HEK293 (cell line): ENCODE results near the gene TBC1D14.

Experiments used
- CTCF ChIA-PET: fragments of 350-600 bp; formaldehyde crosslinking; extraction: SDS; loops from one replicate; lab custom pipeline; 2021; ENCODE audit warnings: antibody characterized with exemption; lab: Yijun Ruan, JAX
- POLR2A ChIA-PET: fragments of 300-600 bp; formaldehyde crosslinking; extraction: SDS; loops from one replicate; lab custom pipeline; 2020; ENCODE audit warnings: antibody characterized with exemption, inconsistent platforms; lab: Yijun Ruan, JAX
- H3K27ac ChIP-seq: fragments of 200-500 bp; sonication (Bioruptor generic); 2 replicates; pipeline ENCODE4 v1.5.1; 2014; ENCODE audit warnings: low read depth, low read length, control low read depth, inconsistent platforms; ENCODE audit errors: extremely low read depth
- H3K36me3 ChIP-seq, 2 experiments: fragments of 200-500 bp in 1 of 2; sonication (Bioruptor generic) in 1 of 2; 1 replicate in 1 of 2; 2 replicates in 1 of 2; pipeline ENCODE4 v1.5.1; 2014 to 2017; ENCODE audit warnings: inconsistent platforms in 2 of 2, low read length in 2 of 2; ENCODE audit not compliant: control insufficient read depth in 2 of 2, insufficient read depth in 1 of 2
- H3K4me1 ChIP-seq: fragments of 200-500 bp; sonication (Bioruptor generic); 2 replicates; pipeline ENCODE4 v1.5.1; 2014; ENCODE audit warnings: mild to moderate bottlenecking, low read length, inconsistent platforms; ENCODE audit not compliant: control insufficient read depth, insufficient read depth
- H3K4me3 ChIP-seq: 2 replicates; pipeline ENCODE4 v1.5.1; 2011; ENCODE audit warnings: low read depth, mild to moderate bottlenecking, control low read depth, low read length, moderate library complexity
- H3K9me3 ChIP-seq: fragments of 200-500 bp; sonication (Bioruptor generic); 2 replicates; pipeline ENCODE4 v1.5.1; 2014; ENCODE audit warnings: low read depth, low read length, inconsistent platforms; ENCODE audit not compliant: control insufficient read depth, insufficient read depth
- BCL11A ChIP-seq: fragments of 450-650 bp; formaldehyde crosslinking; IDR thresholded peaks from 2 replicates; pipeline ENCODE4 v1.5.1; 2016; ENCODE audit warnings: low read depth, missing biosample characterization, missing genetic modification characterization
- BCL11B ChIP-seq: fragments of 450-650 bp; formaldehyde crosslinking; IDR thresholded peaks from 2 replicates; pipeline ENCODE4 v1.5.1; 2016; ENCODE audit warnings: low read depth, missing biosample characterization, missing genetic modification characterization
- HOXD13 ChIP-seq: sonication (generic); formaldehyde crosslinking; IDR thresholded peaks from 2 replicates; pipeline ENCODE4 v1.8.0; 2022; ENCODE audit warnings: missing genetic modification reagents, borderline replicate concordance
- PBX3 ChIP-seq: sonication (generic); formaldehyde crosslinking; IDR thresholded peaks from 2 replicates; pipeline ENCODE4 v1.8.1; 2022; ENCODE audit warnings: mild to moderate bottlenecking, moderate library complexity, missing genetic modification reagents
- PRDM1 ChIP-seq: fragments of 450-650 bp; formaldehyde crosslinking; IDR thresholded peaks from 2 replicates; pipeline ENCODE4; 2016; ENCODE audit warnings: missing biosample characterization, missing genetic modification characterization
- SCRT2 ChIP-seq: fragments of 450-650 bp; formaldehyde crosslinking; IDR thresholded peaks from 2 replicates; pipeline ENCODE4 v1.5.1; 2016; ENCODE audit warnings: missing biosample characterization, missing genetic modification characterization
- SETDB1 ChIP-seq: IDR thresholded peaks from one replicate; pipeline ENCODE4 v1.6.1; 2017; ENCODE audit warnings: mild to moderate bottlenecking, low read length, moderate library complexity, mixed read lengths; ENCODE audit not compliant: insufficient read length
- WT1 ChIP-seq: fragments of 450-650 bp; formaldehyde crosslinking; IDR thresholded peaks from 2 replicates; pipeline ENCODE4 v1.5.1; 2016; ENCODE audit warnings: missing biosample characterization, missing genetic modification characterization
- ZBTB1 ChIP-seq: fragments of 450-650 bp; formaldehyde crosslinking; IDR thresholded peaks from 2 replicates; pipeline ENCODE4 v1.5.1; 2016; ENCODE audit warnings: missing biosample characterization, missing genetic modification characterization
- ZNF10 ChIP-seq: fragments of 450-650 bp; formaldehyde crosslinking; IDR thresholded peaks from 2 replicates; pipeline ENCODE4 v1.5.1; 2017; ENCODE audit warnings: missing biosample characterization, missing genetic modification characterization
- ZNF121 ChIP-seq: fragments of 450-650 bp; formaldehyde crosslinking; IDR thresholded peaks from 2 replicates; pipeline ENCODE4 v1.5.1; 2016; ENCODE audit warnings: missing biosample characterization, missing genetic modification characterization
- ZNF138 ChIP-seq: fragments of 450-650 bp; formaldehyde crosslinking; IDR thresholded peaks from 2 replicates; pipeline ENCODE4 v1.5.1; 2016; ENCODE audit warnings: missing biosample characterization, missing genetic modification characterization, borderline replicate concordance
- ZNF155 ChIP-seq: fragments of 450-650 bp; formaldehyde crosslinking; IDR thresholded peaks from 2 replicates; pipeline ENCODE4 v1.5.1; 2016; ENCODE audit warnings: missing biosample characterization, missing genetic modification characterization
- ZNF24 ChIP-seq: fragments of 450-650 bp; formaldehyde crosslinking; IDR thresholded peaks from 2 replicates; pipeline ENCODE4 v1.5.1; 2016; ENCODE audit warnings: missing biosample characterization, missing genetic modification characterization
- ZNF292 ChIP-seq: fragments of 450-650 bp; formaldehyde crosslinking; IDR thresholded peaks from 2 replicates; pipeline ENCODE4 v1.5.1; 2016; ENCODE audit warnings: low read depth, missing biosample characterization, missing genetic modification characterization, borderline replicate concordance
- ZNF335 ChIP-seq: fragments of 450-650 bp; formaldehyde crosslinking; conservative IDR thresholded peaks from 2 replicates; pipeline ENCODE4 v1.5.1; 2016; ENCODE audit warnings: missing biosample characterization, missing genetic modification characterization
- ZNF350 ChIP-seq: fragments of 450-650 bp; formaldehyde crosslinking; IDR thresholded peaks from 2 replicates; pipeline ENCODE4 v1.5.0; 2017; ENCODE audit warnings: missing biosample characterization, mild to moderate bottlenecking, missing genetic modification characterization
- ZNF391 ChIP-seq: fragments of 450-650 bp; formaldehyde crosslinking; IDR thresholded peaks from 2 replicates; pipeline ENCODE4 v1.5.1; 2016; ENCODE audit warnings: low read depth, missing biosample characterization, missing genetic modification characterization, borderline replicate concordance
- ZNF48 ChIP-seq: fragments of 450-650 bp; formaldehyde crosslinking; IDR thresholded peaks from 2 replicates; pipeline ENCODE4 v1.5.1; 2016; ENCODE audit warnings: missing biosample characterization, missing genetic modification characterization
- ZNF530 ChIP-seq: fragments of 450-650 bp; formaldehyde crosslinking; IDR thresholded peaks from 2 replicates; pipeline ENCODE4 v1.5.1; 2016; ENCODE audit warnings: low read depth, missing biosample characterization, missing genetic modification characterization
- ZNF548 ChIP-seq: fragments of 450-650 bp; formaldehyde crosslinking; IDR thresholded peaks from 2 replicates; pipeline ENCODE4 v1.5.1; 2016; ENCODE audit warnings: missing biosample characterization, missing genetic modification characterization
- ZNF558 ChIP-seq: fragments of 450-650 bp; formaldehyde crosslinking; IDR thresholded peaks from 2 replicates; pipeline ENCODE4 v1.5.1; 2016; ENCODE audit warnings: missing biosample characterization, missing genetic modification characterization
- ZNF639 ChIP-seq: fragments of 450-650 bp; formaldehyde crosslinking; IDR thresholded peaks from 2 replicates; pipeline ENCODE4 v1.5.1; 2016; ENCODE audit warnings: missing biosample characterization, missing genetic modification characterization
- ZNF658 ChIP-seq: fragments of 450-650 bp; formaldehyde crosslinking; IDR thresholded peaks from 2 replicates; pipeline ENCODE4; 2016; ENCODE audit warnings: missing biosample characterization, missing genetic modification characterization
- ZNF707 ChIP-seq: fragments of 450-650 bp; formaldehyde crosslinking; IDR thresholded peaks from 2 replicates; pipeline ENCODE4 v1.5.1; 2016; ENCODE audit warnings: missing biosample characterization, missing genetic modification characterization
- ZNF76 ChIP-seq: fragments of 450-650 bp; formaldehyde crosslinking; IDR thresholded peaks from 2 replicates; pipeline ENCODE4; 2016; ENCODE audit warnings: low read depth, missing biosample characterization, missing genetic modification characterization, borderline replicate concordance
- ZNF768 ChIP-seq: fragments of 450-650 bp; formaldehyde crosslinking; IDR thresholded peaks from 2 replicates; pipeline ENCODE4 v1.5.1; 2018; ENCODE audit warnings: missing biosample characterization, mild to moderate bottlenecking, missing genetic modification characterization
- ZSCAN18 ChIP-seq: fragments of 450-650 bp; formaldehyde crosslinking; IDR thresholded peaks from 2 replicates; pipeline ENCODE4 v1.5.1; 2016; ENCODE audit warnings: missing biosample characterization, missing genetic modification characterization
- ZSCAN5A ChIP-seq: fragments of 450-650 bp; formaldehyde crosslinking; IDR thresholded peaks from 2 replicates; pipeline ENCODE4 v1.5.1; 2016; ENCODE audit warnings: missing biosample characterization, missing genetic modification characterization

TBC1D14 gene

GRCh38 chr4:6916587-6917460 is 7.2 kb downstream of the TBC1D14 start (continued):
- TF ChIP-seq BCL11A (tag by site-specific recombination) (0 out of 2 replicates have a peak, but pooled peaks have one; percentile 44), SETDB1 (no peak), ZNF558 (tag by site-specific recombination) (no peak), ZSCAN5A (no peak), ZNF768 (tag by site-specific recombination) (no peak), ZNF24 (tag by site-specific recombination) (no peak), ZNF10 (tag by site-specific recombination) (peak; percentile 75; the same call in 1 of the 2 replicates)

GRCh38 chr4:6917461-6918271 is 8.0 kb downstream of the TBC1D14 start:
- peak overlapping the region; percentile 18; the same call in 1 of the 2 replicates for H3K27ac ChIP-seq
- H3K36me3 ChIP-seq = no peaks in the 10 kb centered on the region
- ChIA-PET CTCF (interaction anchor here (0.6 to 1.3 kb wide), 6 partner anchors 16 to 889 kb away, joined by 3 to 5 read pairs (median 3); a partner anchor contains a TSS), POLR2A (interaction anchor here (0.9 to 1.1 kb wide), 2 partner anchors 9 kb away, joined by 3 read pairs; no protein-coding TSS in a partner anchor)
- no peaks in the 10 kb centered on the region for H3K9me3 ChIP-seq
- H3K4me3 ChIP-seq = no peak overlapping the region
- peaks cover 6% of the 10 kb centered on the region for H3K4me1 ChIP-seq
- no peak for TF ChIP-seq ZNF530 (tag by site-specific recombination)
- no peak for TF ChIP-seq ZNF658 (tag by site-specific recombination)
- TF ChIP-seq ZNF48 = no peak
- TF ChIP-seq ZNF292 (tag by site-specific recombination) = no peak
- no peak for TF ChIP-seq BCL11B (tag by site-specific recombination)
- no peak for TF ChIP-seq ZSCAN18 (tag by site-specific recombination)
- no peak for TF ChIP-seq ZNF391 (tag by site-specific recombination)
- TF ChIP-seq ZNF707 = no peak
- no peak for TF ChIP-seq ZNF639 (tag by site-specific recombination)
- peak; percentile 21; the same call in 1 of the 2 replicates for TF ChIP-seq ZNF335
- no peak for TF ChIP-seq ZNF350 (tag by site-specific recombination)
- TF ChIP-seq WT1 (tag by site-specific recombination) = peak; percentile 49
- TF ChIP-seq ZBTB1 (tag by site-specific recombination) = no peak
- no peak for TF ChIP-seq SCRT2
- 0 out of 2 replicates have a peak, but pooled peaks have one; percentile 28 for TF ChIP-seq HOXD13 (CRISPR knock-in tag)
- no peak for TF ChIP-seq ZNF121 (tag by site-specific recombination)
- no peak for TF ChIP-seq ZNF76 (tag by site-specific recombination)
- TF ChIP-seq PRDM1 (tag by site-specific recombination) = no peak
- no peak for TF ChIP-seq ZNF155
- no peak for TF ChIP-seq ZNF138 (tag by site-specific recombination)
- TF ChIP-seq PBX3 (CRISPR knock-in tag) = no peak
- no peak for TF ChIP-seq ZNF548 (tag by site-specific recombination)
